ENCODE data around the gene SELENON. TPM values are rescaled to one million over a fixed set of nuclear protein-coding genes. Genes with fewer than 3 reads are reported as not detected.

SELENON gene, protein sequence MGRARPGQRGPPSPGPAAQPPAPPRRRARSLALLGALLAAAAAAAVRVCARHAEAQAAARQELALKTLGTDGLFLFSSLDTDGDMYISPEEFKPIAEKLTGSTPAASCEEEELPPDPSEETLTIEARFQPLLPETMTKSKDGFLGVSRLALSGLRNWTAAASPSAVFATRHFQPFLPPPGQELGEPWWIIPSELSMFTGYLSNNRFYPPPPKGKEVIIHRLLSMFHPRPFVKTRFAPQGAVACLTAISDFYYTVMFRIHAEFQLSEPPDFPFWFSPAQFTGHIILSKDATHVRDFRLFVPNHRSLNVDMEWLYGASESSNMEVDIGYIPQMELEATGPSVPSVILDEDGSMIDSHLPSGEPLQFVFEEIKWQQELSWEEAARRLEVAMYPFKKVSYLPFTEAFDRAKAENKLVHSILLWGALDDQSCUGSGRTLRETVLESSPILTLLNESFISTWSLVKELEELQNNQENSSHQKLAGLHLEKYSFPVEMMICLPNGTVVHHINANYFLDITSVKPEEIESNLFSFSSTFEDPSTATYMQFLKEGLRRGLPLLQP
- total RNA-seq = 45.7 TPM
- long read RNA-seq, full-length matches to known transcripts = 12 of 27 reads
- long read RNA-seq, partial matches to known transcripts = 14 of 27 reads
- long read RNA-seq, other reads (novel, unspliced or antisense) = 1 of 27 reads

GRCh38 chr1:25799935-25800702, at the start of gene SELENON:
TSS of gene SELENON (plus strand) at chr1:25800193. CDS start at chr1:25800231, 38 bp downstream.
- ATAC-seq = peak; percentile 74
- intact Hi-C loops (cut with DNase I) = loop anchor here (5.0 kb wide), 2 partner anchors 103 to 258 kb away; partner anchors contain the start of gene LDLRAP1

DNA sequence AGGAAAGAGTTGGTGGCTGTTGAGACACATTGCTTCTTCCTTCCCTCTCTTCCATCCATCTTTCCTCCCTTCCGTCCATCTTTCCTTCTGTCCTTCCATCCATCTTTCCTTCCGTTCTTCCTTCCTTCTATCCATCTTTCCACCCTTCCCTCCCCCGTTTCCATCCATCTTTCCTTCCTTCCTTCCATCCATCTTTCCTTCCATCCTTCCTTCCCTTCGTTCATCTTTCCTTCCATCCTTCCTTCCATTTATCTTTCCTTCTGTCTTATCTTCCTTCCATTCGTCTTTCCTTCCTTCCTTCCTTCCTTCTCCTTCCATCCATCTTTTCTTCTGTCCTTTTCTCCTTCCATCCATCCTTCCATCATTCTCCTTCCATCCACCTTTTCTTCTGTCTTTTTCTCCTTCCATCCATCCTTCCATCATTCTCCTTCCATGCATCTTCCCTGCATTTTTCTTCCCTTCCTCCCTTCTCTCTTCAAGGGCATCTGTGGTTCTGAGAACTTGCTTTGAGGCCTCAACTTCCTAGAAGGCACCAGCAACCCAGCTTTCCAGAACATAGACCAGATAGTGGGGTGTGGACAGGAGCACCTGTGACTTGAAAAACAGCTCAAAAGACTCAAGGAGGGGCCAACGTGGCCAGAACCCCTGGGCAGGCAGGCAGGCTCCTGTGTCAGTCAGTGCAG, 48.9 kb upstream of the SELENON start:
- DNase-seq (ENCODE audit: missing footprints) (no peak), ATAC-seq (no peak)
- intact Hi-C loops (cut with DNase I) = no loop called here

More at GRCh38 chr1:25799935-25800702, at the start of gene SELENON:
- DNase-seq (ENCODE audit: missing footprints) = peak; percentile 92

DNA sequence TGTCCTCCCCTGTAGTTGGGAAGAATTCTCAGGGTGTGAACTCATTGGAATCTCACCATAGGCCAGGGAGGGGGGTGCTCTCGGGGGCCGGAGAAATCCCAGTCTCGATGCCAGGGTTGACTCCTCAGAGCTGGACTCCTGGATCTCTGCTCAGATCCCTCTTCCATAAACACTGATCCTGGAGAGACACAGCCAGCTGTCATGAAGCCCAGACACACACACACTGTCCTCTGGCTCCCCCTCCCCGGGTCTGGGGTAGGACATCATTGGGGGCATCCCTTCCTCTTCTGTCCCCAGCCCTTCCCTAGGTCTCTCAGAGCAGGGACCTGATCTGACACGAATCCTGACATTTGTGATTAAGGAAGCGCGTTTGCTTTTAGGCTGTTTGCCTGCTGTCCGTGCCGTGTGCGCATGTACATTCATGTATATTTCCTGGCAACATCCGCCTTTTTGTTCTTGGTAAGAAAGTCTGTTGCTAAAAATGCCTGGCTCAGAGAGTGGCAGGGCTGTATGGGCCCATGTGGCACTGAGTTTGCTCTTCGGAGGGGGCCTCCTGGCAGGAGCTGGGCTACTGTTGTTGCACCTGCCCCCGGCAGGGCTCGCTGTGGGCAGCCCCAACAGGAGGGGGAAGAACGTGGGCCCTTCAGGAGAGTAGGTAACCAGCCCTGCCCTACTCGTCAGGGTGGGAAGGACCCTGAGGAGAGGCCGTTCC, 45.4 kb upstream of the SELENON start:
- no peak for ATAC-seq
- intact Hi-C loops (cut with DNase I) = no loop called here
- no peak for DNase-seq (ENCODE audit: missing footprints)

DNA sequence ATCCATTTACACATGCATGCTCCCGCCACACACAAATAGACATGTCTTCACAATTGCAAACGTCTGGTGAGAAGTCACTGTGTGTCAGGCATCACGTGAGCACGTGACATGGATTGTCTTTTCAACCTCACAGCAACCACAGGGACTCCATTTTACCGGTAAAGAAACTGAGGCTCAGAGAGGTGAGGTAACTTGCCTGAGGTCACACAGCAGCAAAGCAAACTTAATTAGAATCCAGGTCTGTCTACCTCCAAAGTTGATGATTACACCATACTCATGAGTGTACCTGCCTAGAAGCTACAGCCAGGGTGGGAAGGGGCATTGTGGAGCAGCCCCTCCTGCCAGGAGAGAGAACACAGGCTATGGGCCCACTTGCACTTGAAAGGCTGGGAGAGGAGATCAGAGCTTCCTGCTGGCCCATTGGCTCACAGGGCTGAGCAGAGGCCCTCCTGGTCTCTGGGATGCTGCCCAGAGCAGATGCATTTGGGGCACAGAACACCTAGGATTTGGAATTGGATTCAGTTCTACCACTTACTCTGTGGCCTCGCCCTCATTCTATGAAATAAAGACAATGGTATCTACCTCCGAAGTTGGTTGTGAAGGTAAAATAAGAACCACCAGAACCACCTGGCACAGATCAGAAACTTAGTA, 44.4 kb upstream of the SELENON start:
- DNase-seq (ENCODE audit: missing footprints) (no peak), ATAC-seq (no peak)
- intact Hi-C loops (cut with DNase I) = no loop called here

GRCh38 chr1:25756215-25756614, 43.8 kb upstream of the SELENON start:
- DNase-seq (ENCODE audit: missing footprints) (no peak), ATAC-seq (no peak)
- intact Hi-C loops (cut with DNase I) = no loop called here

GRCh38 chr1:25757151-25757845, 42.7 kb upstream of the SELENON start:
- no peak for ATAC-seq
- intact Hi-C loops (cut with DNase I) = no loop called here
- DNase-seq (ENCODE audit: missing footprints) = no peak

- intact Hi-C loops (cut with DNase I) = no loop called here
- ATAC-seq (no peak), DNase-seq (ENCODE audit: missing footprints) (no peak)
These were observed 42.2 kb upstream of the SELENON start for GRCh38 chr1:25757846-25758185.

GRCh38 chr1:25758466-25759070, 41.4 kb upstream of the SELENON start:
- DNase-seq (ENCODE audit: missing footprints) = no peak
- ATAC-seq = no peak
- intact Hi-C loops (cut with DNase I) = no loop called here

DNA sequence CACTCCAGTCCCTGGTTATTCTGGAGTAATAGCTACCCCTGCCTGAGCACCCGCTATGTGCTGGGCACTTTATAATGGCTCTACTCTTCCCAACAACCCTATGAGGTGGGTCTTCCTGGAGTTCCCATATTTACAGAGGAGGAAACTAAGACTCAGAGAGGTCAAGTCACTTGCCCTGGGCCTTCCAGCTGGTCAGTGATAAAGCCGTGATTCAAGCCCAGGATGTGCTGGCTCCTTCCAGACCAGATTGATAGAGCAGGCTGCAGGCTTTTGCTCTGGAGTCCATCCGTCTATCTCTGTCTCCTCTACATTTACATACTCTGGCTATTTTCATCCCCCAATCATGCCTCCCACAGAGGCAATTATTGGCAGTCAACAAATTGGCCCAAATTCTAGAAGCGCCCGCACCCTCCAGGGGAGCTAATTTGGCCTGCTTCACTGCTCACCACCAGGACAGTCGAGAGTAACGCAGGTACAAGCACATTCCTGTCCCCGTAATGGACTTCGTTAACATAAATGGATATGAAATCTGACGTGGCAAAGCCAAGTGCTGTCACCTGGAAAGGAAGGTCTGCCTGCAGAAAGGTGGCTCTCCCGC, 39.8 kb upstream of the SELENON start:
- ATAC-seq (no peak), DNase-seq (ENCODE audit: missing footprints) (no peak)
- intact Hi-C loops (cut with DNase I) = no loop called here

DNA sequence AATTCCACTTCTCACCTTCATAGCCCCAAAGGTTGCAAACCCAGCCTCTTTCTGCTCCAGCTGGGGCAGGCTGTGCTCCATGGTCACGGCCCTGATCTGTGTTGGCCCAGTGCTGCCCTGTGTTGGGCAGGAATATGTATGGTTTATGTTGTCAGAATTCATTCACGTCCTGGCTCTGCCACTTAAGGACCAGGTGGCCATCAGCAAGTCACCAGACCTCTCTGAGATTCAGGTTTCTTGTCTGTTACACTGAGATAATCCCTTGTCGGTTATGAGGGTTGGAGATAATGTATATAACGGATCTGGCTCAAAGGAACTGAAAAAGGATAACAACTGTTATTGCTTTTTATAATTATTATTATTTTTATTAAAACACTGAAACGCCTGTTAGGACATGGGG, 39.1 kb upstream of the SELENON start:
- no peak for ATAC-seq
- intact Hi-C loops (cut with DNase I) = no loop called here
- DNase-seq (ENCODE audit: missing footprints) = no peak

GRCh38 chr1:25763493-25763892, 36.5 kb upstream of the SELENON start:
- intact Hi-C loops (cut with DNase I) = no loop called here
- DNase-seq (ENCODE audit: missing footprints) (no peak), ATAC-seq (no peak)

GRCh38 chr1:25765136-25765922, 34.7 kb upstream of the SELENON start:
- intact Hi-C loops (cut with DNase I) = no loop called here
- ATAC-seq (no peak), DNase-seq (ENCODE audit: missing footprints) (no peak)

DNA sequence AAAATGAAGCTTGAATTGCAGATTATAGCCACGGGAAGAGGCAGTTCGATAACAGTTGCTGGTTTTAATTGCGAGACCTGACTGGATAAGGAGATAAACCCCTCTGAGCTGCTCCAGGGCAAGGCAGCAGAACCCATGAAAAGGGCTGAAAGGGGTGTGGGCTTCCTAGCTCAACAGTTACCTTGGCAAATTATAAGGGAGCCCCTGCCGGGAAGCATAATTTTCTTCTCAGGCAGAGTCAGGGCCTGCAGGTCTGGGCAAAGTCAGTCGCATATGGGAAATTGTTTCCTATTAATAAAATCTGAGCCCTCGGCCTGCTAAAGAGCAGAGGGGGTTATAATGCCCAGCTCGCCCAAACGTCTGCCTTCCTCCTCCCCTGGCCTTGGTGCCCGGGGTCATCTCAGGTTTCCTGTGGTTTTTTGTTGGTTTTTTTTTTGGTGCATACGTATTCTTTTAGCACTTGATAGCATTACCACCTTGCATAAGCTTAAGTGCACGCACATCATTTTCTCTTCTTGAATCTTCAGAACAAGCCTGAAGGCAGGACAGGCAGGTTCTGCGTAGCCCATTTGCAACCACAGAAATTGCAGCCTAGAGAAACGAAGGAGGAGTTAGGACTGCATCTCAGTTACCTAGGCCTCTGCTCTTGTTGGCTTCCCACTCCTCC, 33.9 kb upstream of the SELENON start:
- no peak for ATAC-seq
- intact Hi-C loops (cut with DNase I) = no loop called here
- no peak for DNase-seq (ENCODE audit: missing footprints)

DNA sequence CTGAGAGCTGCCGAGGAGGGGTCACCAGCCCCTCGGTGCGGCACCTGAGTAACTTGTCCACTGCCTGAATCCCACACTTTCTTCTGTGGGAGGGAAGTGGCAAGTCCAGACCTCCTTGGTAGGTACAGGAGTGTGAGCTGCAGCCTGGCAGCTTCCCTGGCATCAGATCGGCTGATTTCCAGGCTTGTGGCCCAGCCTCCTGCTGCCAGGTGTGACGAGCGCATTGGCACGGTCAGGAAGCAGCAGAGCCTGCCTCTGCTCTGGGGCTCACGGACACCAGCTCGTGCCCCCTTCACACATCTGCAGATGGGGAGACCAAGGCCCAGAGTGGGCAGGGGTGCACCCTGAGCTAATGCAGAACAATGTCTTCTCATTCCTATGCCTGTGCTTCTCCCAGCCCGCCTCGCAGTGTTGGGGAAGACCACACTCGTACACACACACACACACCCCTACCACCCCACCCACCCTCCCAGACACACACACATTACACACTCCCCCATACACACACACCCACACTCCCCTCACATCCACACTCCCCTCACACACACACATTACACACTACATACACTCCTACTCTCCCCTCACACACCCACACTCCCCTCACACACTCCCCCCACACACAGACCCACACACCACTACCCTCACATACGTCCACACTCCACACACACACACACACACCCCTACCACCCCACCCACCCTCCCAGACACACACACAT, 33.1 kb upstream of the SELENON start:
- ATAC-seq (peak; percentile 17), DNase-seq (ENCODE audit: missing footprints) (no peak)
- intact Hi-C loops (cut with DNase I) = no loop called here

GRCh38 chr1:25767437-25767770, 32.6 kb upstream of the SELENON start:
- intact Hi-C loops (cut with DNase I) = no loop called here
- ATAC-seq (no peak), DNase-seq (ENCODE audit: missing footprints) (no peak)

Measured in Right ventricle myocardium inferior (tissue), 1 donor.